Measurements from ENCODE around the gene KIF18A. TPM values are rescaled to one million over a fixed set of nuclear protein-coding genes. Genes with fewer than 3 reads are reported as not detected.

KIF18A gene
- total RNA-seq, 1 donor from 2014 or later: 21.8 TPM

DNA sequence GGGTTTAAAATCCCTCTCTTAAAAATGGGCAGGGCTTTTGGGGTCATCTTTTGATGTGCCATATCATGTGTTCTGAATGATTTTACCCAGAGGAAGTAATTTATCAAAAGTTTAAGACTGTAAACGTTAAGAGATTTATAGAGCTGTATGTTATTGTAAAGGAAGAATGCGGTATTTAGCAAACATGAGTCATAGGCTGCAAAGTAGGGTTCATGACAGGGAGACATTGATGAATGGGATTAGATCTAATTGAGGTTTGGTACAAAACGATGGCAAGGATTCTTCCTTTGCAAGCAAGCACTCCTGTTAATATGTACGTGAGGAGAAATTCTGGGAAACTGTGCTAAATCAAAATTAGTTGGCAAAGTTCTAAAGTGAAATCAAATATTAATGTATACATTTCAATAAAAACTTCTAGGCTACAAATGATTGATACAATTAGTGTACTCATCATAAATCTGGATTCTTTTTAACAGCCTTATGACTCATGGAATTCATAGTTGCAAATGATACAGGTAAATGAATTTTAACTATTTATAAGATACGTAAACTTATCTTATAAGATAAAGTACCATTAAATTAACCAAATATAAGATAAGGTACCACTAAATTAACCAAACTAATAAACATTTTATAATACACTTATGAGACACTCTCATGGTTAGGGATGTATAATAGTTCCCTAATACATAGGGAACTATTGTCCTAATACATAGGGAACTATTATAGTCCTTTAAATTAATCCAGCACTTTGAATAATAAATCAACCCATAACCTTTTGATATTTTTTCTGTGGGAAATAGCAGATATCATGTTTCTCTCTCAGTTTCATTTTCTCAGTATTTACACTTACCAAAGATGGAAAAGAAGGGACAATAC, 58.4 kb downstream of the KIF18A start:
- peaks cover 20% of the 10 kb centered on the region for H3K27me3 Mint-ChIP-seq
- no peaks in the 10 kb centered on the region for H3K9me3 Mint-ChIP-seq
- no peak for DNase-seq (ENCODE audit: extremely low spot score, unreplicated experiment)
- TF ChIP-seq, protein P1, sequence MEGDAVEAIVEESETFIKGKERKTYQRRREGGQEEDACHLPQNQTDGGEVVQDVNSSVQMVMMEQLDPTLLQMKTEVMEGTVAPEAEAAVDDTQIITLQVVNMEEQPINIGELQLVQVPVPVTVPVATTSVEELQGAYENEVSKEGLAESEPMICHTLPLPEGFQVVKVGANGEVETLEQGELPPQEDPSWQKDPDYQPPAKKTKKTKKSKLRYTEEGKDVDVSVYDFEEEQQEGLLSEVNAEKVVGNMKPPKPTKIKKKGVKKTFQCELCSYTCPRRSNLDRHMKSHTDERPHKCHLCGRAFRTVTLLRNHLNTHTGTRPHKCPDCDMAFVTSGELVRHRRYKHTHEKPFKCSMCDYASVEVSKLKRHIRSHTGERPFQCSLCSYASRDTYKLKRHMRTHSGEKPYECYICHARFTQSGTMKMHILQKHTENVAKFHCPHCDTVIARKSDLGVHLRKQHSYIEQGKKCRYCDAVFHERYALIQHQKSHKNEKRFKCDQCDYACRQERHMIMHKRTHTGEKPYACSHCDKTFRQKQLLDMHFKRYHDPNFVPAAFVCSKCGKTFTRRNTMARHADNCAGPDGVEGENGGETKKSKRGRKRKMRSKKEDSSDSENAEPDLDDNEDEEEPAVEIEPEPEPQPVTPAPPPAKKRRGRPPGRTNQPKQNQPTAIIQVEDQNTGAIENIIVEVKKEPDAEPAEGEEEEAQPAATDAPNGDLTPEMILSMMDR (conservative IDR thresholded peaks at IDR 0.05): no peak
- H3K27ac Mint-ChIP-seq: no peak overlapping the region
- peaks cover 4% of the 10 kb centered on the region for H3K36me3 Mint-ChIP-seq
- no peak overlapping the region for H3K4me3 Mint-ChIP-seq
- peaks cover 13% of the 10 kb centered on the region for H3K4me1 Mint-ChIP-seq (ENCODE audit: unreplicated experiment)

DNA sequence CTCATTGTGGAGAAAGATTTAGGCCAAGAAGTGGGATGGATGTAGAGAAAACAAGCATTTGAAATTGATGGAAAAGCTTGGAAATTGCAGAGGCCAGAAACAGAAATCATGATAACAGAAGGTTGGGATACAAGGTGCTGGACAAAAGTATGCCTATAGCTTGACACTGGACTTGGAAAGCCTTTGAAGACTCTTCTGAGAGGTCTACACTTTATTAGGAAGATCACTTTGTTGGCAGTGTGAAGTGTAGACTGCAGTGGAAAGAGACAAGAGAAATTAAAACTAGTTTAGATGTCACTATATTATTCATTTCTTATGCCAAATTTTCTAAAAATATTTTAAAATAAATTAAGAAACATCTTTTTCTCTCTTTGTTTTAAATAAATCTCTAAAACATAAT, 59.1 kb downstream of the KIF18A start:
- Mint-ChIP-seq H3K36me3 (peaks cover 4% of the 10 kb centered on the region), H3K27ac (no peak overlapping the region), H3K9me3 (no peaks in the 10 kb centered on the region), H3K27me3 (peaks cover 20% of the 10 kb centered on the region), H3K4me3 (no peak overlapping the region), H3K4me1 (ENCODE audit: unreplicated experiment) (peaks cover 13% of the 10 kb centered on the region)
- DNase-seq (ENCODE audit: extremely low spot score, unreplicated experiment): no peak
- TF ChIP-seq, protein P1 (conservative IDR thresholded peaks at IDR 0.05): no peak

DNA sequence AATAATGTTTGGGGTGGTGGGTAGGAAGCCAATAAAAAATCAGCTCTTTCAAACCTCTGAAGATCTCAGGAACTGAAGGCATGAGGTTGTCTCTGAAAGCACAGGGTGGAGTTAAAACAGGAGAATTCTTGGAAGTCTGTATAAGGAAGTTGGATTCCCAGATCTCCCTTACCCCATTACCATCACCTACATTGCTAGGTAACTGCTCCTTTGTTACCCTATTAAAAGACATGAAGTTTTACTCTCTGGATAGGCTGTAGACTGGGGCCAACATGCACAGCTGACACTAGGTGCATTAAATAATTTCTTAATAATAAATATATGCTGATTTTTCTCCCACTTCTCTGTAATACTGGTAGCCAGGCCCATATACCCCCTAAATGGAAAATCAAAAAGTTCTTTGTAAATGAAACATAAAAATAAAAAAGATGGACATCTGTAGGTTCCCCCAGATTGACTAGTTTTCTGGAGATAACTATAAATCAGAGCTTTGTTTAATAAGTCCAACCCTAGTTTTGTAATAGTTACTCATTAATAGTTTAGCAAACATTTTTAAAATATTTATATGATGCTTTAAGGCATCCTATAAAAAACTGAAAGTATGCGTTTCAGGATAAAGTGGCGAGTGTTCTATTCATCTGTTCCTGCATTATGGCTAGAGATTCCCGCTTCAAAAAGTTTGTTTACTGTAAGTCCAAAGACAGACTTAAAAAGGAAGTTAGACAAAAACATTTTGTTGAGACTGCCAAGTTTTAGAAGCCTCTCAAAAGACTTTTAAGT, 63.8 kb downstream of the KIF18A start:
- Mint-ChIP-seq H3K9me3 (no peaks in the 10 kb centered on the region), H3K36me3 (no peaks in the 10 kb centered on the region), H3K4me1 (ENCODE audit: unreplicated experiment) (peaks cover 4% of the 10 kb centered on the region), H3K4me3 (no peak overlapping the region), H3K27ac (no peak overlapping the region), H3K27me3 (peaks cover 3% of the 10 kb centered on the region)
- no peak for DNase-seq (ENCODE audit: extremely low spot score, unreplicated experiment)
- TF ChIP-seq, protein P1 (conservative IDR thresholded peaks at IDR 0.05): no peak

DNA sequence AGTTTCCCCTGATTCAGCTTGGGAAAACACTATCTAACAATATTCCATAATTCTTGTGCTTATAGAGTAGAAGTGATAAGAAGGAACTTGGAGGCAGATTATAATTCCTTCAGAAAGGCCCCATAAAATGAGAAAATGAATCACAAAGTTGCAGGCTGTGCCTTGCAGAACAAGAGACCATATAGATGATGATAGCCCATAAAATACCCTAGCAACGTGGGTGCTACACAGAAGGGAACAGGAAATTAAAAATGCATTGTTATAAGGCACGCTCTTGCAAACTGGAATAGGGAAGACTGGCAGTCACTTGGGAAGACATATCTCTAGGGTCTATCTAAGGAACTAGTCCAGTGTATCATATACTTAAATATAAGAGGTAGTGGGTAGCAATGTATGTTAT, 67.6 kb downstream of the KIF18A start:
- H3K27me3 Mint-ChIP-seq: peaks cover 2% of the 10 kb centered on the region
- H3K4me1 Mint-ChIP-seq (ENCODE audit: unreplicated experiment): no peaks in the 10 kb centered on the region
- TF ChIP-seq, protein P1 (conservative IDR thresholded peaks at IDR 0.05): no peak
- no peaks in the 10 kb centered on the region for H3K9me3 Mint-ChIP-seq
- H3K4me3 Mint-ChIP-seq: no peak overlapping the region
- H3K27ac Mint-ChIP-seq: no peak overlapping the region
- peaks cover 4% of the 10 kb centered on the region for H3K36me3 Mint-ChIP-seq
- no peak for DNase-seq (ENCODE audit: extremely low spot score, unreplicated experiment)

DNA sequence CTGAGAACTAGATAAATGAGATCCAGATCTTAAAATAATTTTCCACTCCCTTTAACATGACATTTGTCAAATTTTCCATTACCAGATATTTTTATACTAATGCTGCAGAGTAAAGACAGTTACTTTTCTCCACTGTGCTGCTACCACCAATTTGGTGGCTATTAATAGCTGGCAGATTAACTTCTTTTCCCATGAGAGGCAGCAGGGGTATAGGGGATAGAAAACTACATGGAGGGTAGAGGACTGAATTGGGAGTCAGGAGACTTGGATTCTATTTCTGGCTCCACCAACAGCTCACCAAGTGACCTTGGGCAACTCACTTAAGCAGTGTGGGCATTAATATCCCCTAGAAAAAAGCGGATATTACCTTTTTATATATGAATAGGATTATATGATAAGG, 69.2 kb downstream of the KIF18A start:
- H3K36me3 Mint-ChIP-seq: peaks cover 9% of the 10 kb centered on the region
- peaks cover 2% of the 10 kb centered on the region for H3K27me3 Mint-ChIP-seq
- H3K9me3 Mint-ChIP-seq: no peaks in the 10 kb centered on the region
- no peak overlapping the region for H3K4me3 Mint-ChIP-seq
- H3K27ac Mint-ChIP-seq: no peak overlapping the region
- TF ChIP-seq, protein P1 (conservative IDR thresholded peaks at IDR 0.05): no peak
- no peaks in the 10 kb centered on the region for H3K4me1 Mint-ChIP-seq (ENCODE audit: unreplicated experiment)
- no peak for DNase-seq (ENCODE audit: extremely low spot score, unreplicated experiment)
